H9 (cell line): ENCODE results near the gene PSPN. TPM values are rescaled to one million over a fixed set of nuclear protein-coding genes. Genes with fewer than 3 reads are reported as not detected.

ENCODE experiments used
- DNase-seq: peaks from one replicate; pipeline ENCODE4 v3.0.0-alpha.2; 2017
- H2AFZ ChIP-seq: one replicate; pipeline ENCODE4 v1.6.1; 2013; ENCODE audit warnings: mild to moderate bottlenecking, low read length, control low read depth, moderate library complexity
- H2AK5ac ChIP-seq: 2 replicates; pipeline ENCODE4 v1.6.1; 2013; ENCODE audit warnings: low read length, control low read depth, mixed read lengths; ENCODE audit not compliant: insufficient read length
- H2BK120ac ChIP-seq: one replicate; pipeline ENCODE4 v1.6.1; 2013; ENCODE audit warnings: low read depth, mild to moderate bottlenecking, low read length, control low read depth, inconsistent platforms; ENCODE audit not compliant: poor library complexity, severe bottlenecking
- H2BK12ac ChIP-seq: 2 replicates; pipeline ENCODE4 v1.6.1; 2013; ENCODE audit warnings: low read length, control low read depth, mixed read lengths, low read depth; ENCODE audit not compliant: insufficient read length
- H2BK15ac ChIP-seq: 2 replicates; pipeline ENCODE4 v1.6.1; 2013; ENCODE audit warnings: low read depth, low read length, control low read depth
- H2BK20ac ChIP-seq: one replicate; pipeline ENCODE4 v1.6.1; 2013; ENCODE audit warnings: low read depth, mild to moderate bottlenecking, low read length, control low read depth, inconsistent platforms; ENCODE audit not compliant: poor library complexity, severe bottlenecking
- H2BK5ac ChIP-seq: 2 replicates; pipeline ENCODE4 v1.6.1; 2013; ENCODE audit warnings: low read length, control low read depth, mixed read lengths; ENCODE audit not compliant: insufficient read length
- H3K14ac ChIP-seq: 2 replicates; pipeline ENCODE4 v1.6.1; 2013; ENCODE audit warnings: low read length, control low read depth; ENCODE audit not compliant: insufficient read depth
- H3K18ac ChIP-seq: 2 replicates; pipeline ENCODE4 v1.6.1; 2013; ENCODE audit warnings: low read depth, mild to moderate bottlenecking, mixed read lengths, low read length, control low read depth; ENCODE audit not compliant: insufficient read length
- H3K23ac ChIP-seq: 2 replicates; pipeline ENCODE4 v1.6.1; 2013; ENCODE audit warnings: low read length, control low read depth, mixed read lengths, low read depth; ENCODE audit not compliant: insufficient read length
- H3K23me2 ChIP-seq: 2 replicates; pipeline ENCODE4 v1.6.1; 2013; ENCODE audit warnings: low read depth, mild to moderate bottlenecking, mixed read lengths, low read length, control low read depth; ENCODE audit not compliant: insufficient read length, poor library complexity, severe bottlenecking
- H3K27ac ChIP-seq: 2 replicates; pipeline ENCODE4 v1.5.1; 2013; ENCODE audit warnings: low read length, control low read depth, mixed read lengths, low read depth; ENCODE audit not compliant: insufficient read length
- H3K27me3 ChIP-seq: 2 replicates; pipeline ENCODE4 v1.6.1; 2013; ENCODE audit warnings: low read length, control low read depth, inconsistent platforms; ENCODE audit not compliant: insufficient read depth
- H3K4ac ChIP-seq: 2 replicates; pipeline ENCODE4 v1.6.1; 2013; ENCODE audit warnings: low read depth, mild to moderate bottlenecking, control low read depth, inconsistent platforms, low read length, moderate library complexity
- H3K4me1 ChIP-seq: 2 replicates; pipeline ENCODE4 v1.6.1; 2013; ENCODE audit warnings: low read length, control low read depth, inconsistent platforms; ENCODE audit not compliant: insufficient read depth
- H3K4me2 ChIP-seq: 2 replicates; pipeline ENCODE4 v1.6.1; 2013; ENCODE audit warnings: low read length, control low read depth, mixed read lengths; ENCODE audit not compliant: insufficient read length, insufficient read depth
- H3K56ac ChIP-seq: 2 replicates; pipeline ENCODE4 v1.6.1; 2013; ENCODE audit warnings: low read depth, mild to moderate bottlenecking, mixed read lengths, low read length, control low read depth; ENCODE audit not compliant: insufficient read length
- H3K79me1 ChIP-seq: 2 replicates; pipeline ENCODE4 v1.6.1; 2013; ENCODE audit warnings: low read depth, mild to moderate bottlenecking, moderate library complexity, low read length, control low read depth, inconsistent platforms; ENCODE audit not compliant: insufficient read depth, poor library complexity, severe bottlenecking
- H3K79me2 ChIP-seq: 2 replicates; pipeline ENCODE4 v1.6.1; 2013; ENCODE audit warnings: low read length, control low read depth, inconsistent platforms; ENCODE audit not compliant: insufficient read depth
- H3K9ac ChIP-seq: 2 replicates; pipeline ENCODE4 v1.6.1; 2013; ENCODE audit warnings: low read length, control low read depth, mixed read lengths; ENCODE audit not compliant: insufficient read length; ENCODE audit errors: extremely low read depth
- H3K9me3 ChIP-seq: one replicate; pipeline ENCODE4 v1.6.1; 2013; ENCODE audit warnings: low read depth, low read length, inconsistent platforms; ENCODE audit not compliant: control insufficient read depth
- H3T11ph ChIP-seq: one replicate; pipeline ENCODE4 v1.6.1; 2013; ENCODE audit warnings: mild to moderate bottlenecking, low read length, control low read depth, inconsistent platforms
- H4K20me1 ChIP-seq: one replicate; pipeline ENCODE4 v1.6.1; 2013; ENCODE audit not compliant: control insufficient read depth, insufficient read length, insufficient read depth
- H4K5ac ChIP-seq: 2 replicates; pipeline ENCODE4 v1.6.1; 2013; ENCODE audit warnings: low read depth, mild to moderate bottlenecking, mixed read lengths, low read length, control low read depth; ENCODE audit not compliant: insufficient read length
- H4K8ac ChIP-seq: replicated peaks from 2 replicates; pipeline ENCODE4 v1.6.1; 2013; ENCODE audit warnings: low read length, control low read depth, mixed read lengths, low read depth; ENCODE audit not compliant: insufficient read length
- H4K91ac ChIP-seq: 2 replicates; pipeline ENCODE4 v1.6.1; 2013; ENCODE audit warnings: low read depth, mild to moderate bottlenecking, moderate library complexity, mixed read lengths, low read length, control low read depth; ENCODE audit not compliant: insufficient read length
- H3K27ac Mint-ChIP-seq, 3 experiments: 2 replicates in 2 of 3; 3 replicates in 1 of 3; pipeline ENCODE4 v1.8.0; 2020 to 2021; ENCODE audit warnings: mixed read lengths in 3 of 3, mild to moderate bottlenecking in 1 of 3, moderate library complexity in 1 of 3
- H3K27me3 Mint-ChIP-seq: 2 replicates; pipeline ENCODE4 v1.8.0; 2021; ENCODE audit warnings: low read depth, mild to moderate bottlenecking, moderate library complexity, mixed read lengths
- H3K36me3 Mint-ChIP-seq, 3 experiments: 2 replicates in 2 of 3; 3 replicates in 1 of 3; pipeline ENCODE4 v1.8.0; 2020 to 2021; ENCODE audit warnings: low read depth in 3 of 3, mixed read lengths in 3 of 3; ENCODE audit not compliant: insufficient read depth in 1 of 3
- H3K4me1 Mint-ChIP-seq, 2 experiments: 2 replicates each; pipeline ENCODE4 v1.8.0; 2020; ENCODE audit warnings: mixed read lengths in 2 of 2
- H3K4me3 Mint-ChIP-seq, 2 experiments: 2 replicates in 1 of 2; 3 replicates in 1 of 2; pipeline ENCODE4 v1.8.0; 2020 to 2021; ENCODE audit warnings: mild to moderate bottlenecking in 2 of 2, mixed read lengths in 2 of 2, moderate library complexity in 1 of 2
- H3K9me3 Mint-ChIP-seq, 2 experiments: 2 replicates in 1 of 2; 3 replicates in 1 of 2; pipeline ENCODE4 v1.8.0; 2020; ENCODE audit warnings: mild to moderate bottlenecking in 2 of 2, mixed read lengths in 2 of 2, moderate library complexity in 1 of 2
- WGBS: extraction: QIAGEN DNeasy Blood & Tissue Kit; methylation state at CpG from one replicate; pipeline ENCODE4 v1.1.7; 2013; ENCODE audit warnings: missing lambda C conversion rate, low lambda C conversion rate, mixed read lengths; ENCODE audit not compliant: insufficient read length; ENCODE audit errors: extremely low coverage; 5-methylcytosine and 5-hydroxymethylcytosine counted together
- total RNA-seq: library from RNA; stranded (reverse); gene quantifications from 2 replicates; pipeline ENCODE4 v1.2.1, GENCODE V29; 2021
- TF ChIP-seq, protein P1 (sequence below): fragments of 200-600 bp; sonication (generic); conservative IDR thresholded peaks from 3 replicates; pipeline ENCODE4 v1.8.0; 2021; ENCODE audit warnings: antibody characterized with exemption, mild to moderate bottlenecking

Gene PSPN
- total RNA-seq, 1 experiment from 2014 or later, result 2.1 TPM

DNA sequence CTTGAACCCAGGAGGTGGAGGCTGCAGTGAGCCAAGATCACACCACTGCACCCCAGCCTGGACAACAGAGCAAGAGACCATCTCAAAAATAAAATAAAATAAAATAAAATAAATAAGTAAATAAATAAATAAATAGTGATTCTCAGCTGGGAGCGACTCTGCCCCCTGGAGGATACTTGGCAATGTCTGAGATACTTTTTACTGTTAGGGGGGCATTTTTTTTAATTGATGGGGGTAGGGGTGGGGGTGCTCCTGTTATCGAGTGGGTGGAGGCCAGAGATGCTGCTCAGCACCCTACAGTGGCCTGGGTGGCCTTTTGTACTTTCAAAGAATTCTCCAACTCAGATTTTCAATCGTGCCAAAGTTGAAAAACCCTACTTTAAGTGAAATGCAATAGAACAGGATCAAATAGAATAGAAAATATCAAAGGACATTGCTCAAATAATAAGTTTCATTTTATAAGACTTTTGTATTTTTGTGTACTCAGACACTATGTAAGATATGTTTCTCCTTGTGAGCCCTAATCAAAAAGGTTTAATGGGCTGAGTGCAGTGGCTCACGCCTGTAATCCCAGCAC is 21.5 kb downstream of the PSPN start:
- H3K23ac ChIP-seq, result no peak overlapping the region
- DNase-seq, result no peak
- H3K9ac ChIP-seq, result no peak overlapping the region
- no peak overlapping the region for H3K18ac ChIP-seq
- no peak overlapping the region for H2BK120ac ChIP-seq
- Mint-ChIP-seq H3K4me1 (peaks cover 0 to 6% of the 10 kb centered on the region in 2 experiments; a peak in 2 of 4 replicates), H3K27me3 (peaks cover 7% of the 10 kb centered on the region), H3K4me3 (no peak overlapping the region), H3K27ac (no peak overlapping the region), H3K36me3 (no peaks in the 10 kb centered on the region), H3K9me3 (peaks cover 5 to 14% of the 10 kb centered on the region in 2 experiments; a peak in 2 of 5 replicates)
- H4K5ac ChIP-seq, result no peak overlapping the region
- H3T11ph ChIP-seq, result no peak overlapping the region
- no peak overlapping the region for H2BK15ac ChIP-seq
- H3K14ac ChIP-seq, result no peak overlapping the region
- no peak overlapping the region for H2BK5ac ChIP-seq
- H3K56ac ChIP-seq, result no peak overlapping the region
- no peaks in the 10 kb centered on the region for H3K79me1 ChIP-seq
- H3K4ac ChIP-seq, result no peak overlapping the region
- no peak overlapping the region for H3K4me2 ChIP-seq
- no peaks in the 10 kb centered on the region for H3K23me2 ChIP-seq
- no peaks in the 10 kb centered on the region for H3K27me3 ChIP-seq
- no peak overlapping the region for H2BK12ac ChIP-seq
- H4K20me1 ChIP-seq, result no peaks in the 10 kb centered on the region
- H3K27ac ChIP-seq, result no peak overlapping the region
- H3K9me3 ChIP-seq, result no peaks in the 10 kb centered on the region
- no peak overlapping the region for H2AK5ac ChIP-seq
- H2BK20ac ChIP-seq, result no peak overlapping the region
- H4K8ac ChIP-seq, result no peak overlapping the region
- TF ChIP-seq, protein P1, sequence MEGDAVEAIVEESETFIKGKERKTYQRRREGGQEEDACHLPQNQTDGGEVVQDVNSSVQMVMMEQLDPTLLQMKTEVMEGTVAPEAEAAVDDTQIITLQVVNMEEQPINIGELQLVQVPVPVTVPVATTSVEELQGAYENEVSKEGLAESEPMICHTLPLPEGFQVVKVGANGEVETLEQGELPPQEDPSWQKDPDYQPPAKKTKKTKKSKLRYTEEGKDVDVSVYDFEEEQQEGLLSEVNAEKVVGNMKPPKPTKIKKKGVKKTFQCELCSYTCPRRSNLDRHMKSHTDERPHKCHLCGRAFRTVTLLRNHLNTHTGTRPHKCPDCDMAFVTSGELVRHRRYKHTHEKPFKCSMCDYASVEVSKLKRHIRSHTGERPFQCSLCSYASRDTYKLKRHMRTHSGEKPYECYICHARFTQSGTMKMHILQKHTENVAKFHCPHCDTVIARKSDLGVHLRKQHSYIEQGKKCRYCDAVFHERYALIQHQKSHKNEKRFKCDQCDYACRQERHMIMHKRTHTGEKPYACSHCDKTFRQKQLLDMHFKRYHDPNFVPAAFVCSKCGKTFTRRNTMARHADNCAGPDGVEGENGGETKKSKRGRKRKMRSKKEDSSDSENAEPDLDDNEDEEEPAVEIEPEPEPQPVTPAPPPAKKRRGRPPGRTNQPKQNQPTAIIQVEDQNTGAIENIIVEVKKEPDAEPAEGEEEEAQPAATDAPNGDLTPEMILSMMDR, result peak; percentile 56; the same call in 2 of the 3 replicates
- H2AFZ ChIP-seq, result no peak overlapping the region
- H3K79me2 ChIP-seq, result no peaks in the 10 kb centered on the region
- H4K91ac ChIP-seq, result no peak overlapping the region
- no peaks in the 10 kb centered on the region for H3K4me1 ChIP-seq
- no CpG with 5 or more reads among the region's 4 CpGs for WGBS
